GM12865 (cell line): ENCODE measurements around the gene TRHDE.

Experiments used
- DNase-seq: peaks from one replicate; pipeline ENCODE4 v3.0.0; 2010; ENCODE audit warnings: low read depth
- H3K4me3 ChIP-seq: 2 replicates; pipeline ENCODE4 v1.5.1; 2011; ENCODE audit warnings: mild to moderate bottlenecking, low read depth, low read length, control low read depth
- CTCF ChIP-seq: IDR thresholded peaks from 2 replicates; pipeline ENCODE4 v1.5.1; 2011; ENCODE audit warnings: low read length, control low read depth, low read depth, inconsistent platforms; ENCODE audit not compliant: insufficient read depth; ENCODE audit errors: missing control alignments

TRHDE gene

GRCh38 chr12:72273499-72273837, 1.3 kb downstream of the TRHDE start:
- no peak for DNase-seq
- H3K4me3 ChIP-seq = no peak overlapping the region
- TF ChIP-seq CTCF = no peak

DNA sequence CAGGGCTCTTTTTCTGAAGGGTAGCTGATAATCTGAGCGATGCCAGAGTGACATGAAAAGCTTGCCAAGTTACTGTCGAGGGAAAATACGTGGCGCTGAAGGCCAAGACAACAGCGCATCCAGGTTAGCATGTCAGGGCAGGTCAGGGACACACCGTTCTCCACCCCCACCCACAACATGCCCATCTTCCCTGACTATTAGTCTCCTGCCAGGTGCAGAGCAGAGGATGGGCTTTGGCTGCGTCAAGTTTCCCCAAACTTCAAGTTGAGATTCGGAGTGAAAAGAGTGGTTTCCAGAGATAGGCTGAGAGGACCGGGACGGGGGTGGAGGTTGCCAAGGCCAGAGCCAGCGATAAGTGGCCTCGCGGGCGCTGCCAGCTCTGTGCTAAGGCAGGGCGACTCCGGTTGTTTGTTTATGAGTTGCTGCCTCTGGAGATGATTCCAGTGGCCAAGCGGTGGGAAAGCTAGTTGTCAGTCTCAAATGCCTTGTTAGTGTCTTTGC, 1.7 kb downstream of the TRHDE start:
- TF ChIP-seq CTCF = no peak
- DNase-seq = no peak
- H3K4me3 ChIP-seq = no peak overlapping the region

DNA sequence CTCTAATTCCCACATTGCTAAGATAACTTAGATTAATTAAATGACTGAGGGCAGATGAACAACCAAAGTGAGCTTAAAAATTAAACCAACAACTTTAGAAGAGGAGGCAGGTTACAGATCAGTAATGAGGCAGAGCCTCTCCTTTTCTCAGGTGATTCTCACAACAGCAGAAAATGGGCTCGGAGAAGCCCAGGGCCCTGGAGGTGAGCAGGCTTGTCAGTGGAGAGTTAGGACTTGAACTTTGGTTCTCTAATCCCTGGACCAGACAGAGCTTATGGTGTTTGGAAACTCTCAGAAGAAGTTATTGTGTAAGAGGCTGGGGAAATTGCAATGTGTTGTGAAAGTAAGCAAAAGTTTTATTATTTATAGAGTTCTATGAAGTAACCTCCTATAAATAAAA, 2.8 kb downstream of the TRHDE start:
- DNase-seq = no peak
- no peak overlapping the region for H3K4me3 ChIP-seq
- TF ChIP-seq CTCF = no peak

DNA sequence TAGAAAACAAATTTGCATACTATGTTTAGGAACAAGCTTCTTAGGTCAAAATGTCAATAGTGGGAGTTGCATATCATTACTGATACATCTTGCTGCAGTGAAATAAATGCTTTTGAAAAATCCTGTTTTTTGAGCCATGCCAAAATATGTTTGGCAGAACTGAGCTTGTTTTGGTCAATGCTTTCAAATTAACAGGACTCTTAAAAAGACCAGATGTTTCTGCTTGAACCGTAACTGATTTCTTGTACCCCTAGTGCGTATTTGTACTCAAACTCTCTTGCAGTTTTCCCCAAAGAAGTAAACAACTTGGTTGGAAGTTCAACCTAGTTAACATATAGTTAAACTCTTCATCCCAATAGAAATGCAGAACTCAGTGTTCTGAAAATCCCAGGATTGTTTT, 3.4 kb downstream of the TRHDE start:
- H3K4me3 ChIP-seq = no peak overlapping the region
- TF ChIP-seq CTCF = no peak
- DNase-seq = no peak

DNA sequence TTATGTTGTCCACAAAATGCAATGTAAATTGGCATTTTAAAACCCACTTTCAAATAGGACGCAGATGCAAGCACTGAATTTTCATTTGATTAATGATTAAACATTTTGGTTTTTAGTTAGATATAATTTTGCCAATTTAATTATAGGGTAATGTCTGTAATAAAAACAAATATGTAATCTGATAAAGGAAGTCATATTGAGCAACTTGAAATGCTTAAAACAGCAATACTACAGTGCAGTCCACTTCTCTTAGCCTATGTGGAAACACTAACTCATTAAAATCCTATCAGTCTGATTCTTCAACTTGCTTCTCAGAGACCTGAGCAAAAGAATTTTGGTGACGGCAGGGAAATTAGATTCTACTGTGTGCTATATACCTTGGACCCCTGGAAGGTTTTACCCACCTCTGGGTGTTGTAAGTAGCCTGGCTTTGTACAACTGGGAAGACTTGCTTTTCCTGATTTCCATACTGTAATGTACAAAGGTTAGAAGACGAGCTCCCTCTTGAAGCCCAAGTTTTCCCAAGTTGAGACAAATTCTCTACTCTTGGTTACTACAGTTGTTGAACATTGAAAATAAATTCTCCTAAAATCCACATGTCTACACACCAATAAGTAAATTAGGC, 4.1 kb downstream of the TRHDE start:
- H3K4me3 ChIP-seq = no peak overlapping the region
- TF ChIP-seq CTCF = no peak
- DNase-seq = no peak

- no peak overlapping the region for H3K4me3 ChIP-seq
- no peak for DNase-seq
- TF ChIP-seq CTCF = no peak
Observed at GRCh38 chr12:72277415-72277814, 5.2 kb downstream of the TRHDE start.

DNA sequence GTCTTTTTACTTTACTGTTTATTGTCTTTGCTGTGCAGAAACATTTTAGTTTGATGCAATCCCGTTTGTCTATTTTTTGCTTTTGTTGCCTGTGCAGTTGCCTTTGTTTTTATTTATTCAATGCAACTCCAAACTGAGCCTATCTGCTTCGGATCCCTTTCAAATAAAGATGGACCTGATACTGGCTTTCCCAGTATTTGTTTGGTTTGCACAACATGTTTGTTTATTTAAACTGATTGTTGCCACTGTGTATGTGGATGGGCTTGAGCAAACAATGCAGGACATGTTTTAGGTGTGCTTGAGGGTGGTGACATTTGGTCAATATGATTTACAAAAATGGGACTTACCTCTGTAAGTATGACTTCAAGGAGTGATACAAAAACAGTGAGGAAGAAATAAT, 6.7 kb downstream of the TRHDE start:
- H3K4me3 ChIP-seq = no peak overlapping the region
- DNase-seq = no peak
- TF ChIP-seq CTCF = no peak
